ENCODE data around the gene KIAA0825. TPM values are rescaled to one million over a fixed set of nuclear protein-coding genes. Genes with fewer than 3 reads are reported as not detected.

KIAA0825 gene
- total RNA-seq, 4 donors from 2014 or later = 0.60 to 2.5 (median 1.6) TPM

- H3K9me3 ChIP-seq = peaks cover 0 to 3% (median 0%) of the 10 kb centered on the region in 3 donors
- no peaks in the 10 kb centered on the region for H3K4me1 ChIP-seq
- H3K27ac ChIP-seq = no peak overlapping the region
- H3K36me3 ChIP-seq = no peaks in the 10 kb centered on the region
- TF ChIP-seq POLR2A (IDR thresholded peaks at IDR 0.05) (no peak), CTCF (IDR thresholded peaks at IDR 0.05 in 4 of 5, conservative IDR thresholded peaks at IDR 0.05 in 1 of 5) (no peak)
- intact Hi-C loops (cut with DNase I; ENCODE audit: low total_unique reads) (no loop called here), in situ Hi-C loops (cut with MboI; ENCODE audit: low sequenced_read_pairs in 4 of 4) (no loop called here)
- DNase-seq = no peak
- no peak for ATAC-seq
- H3K27me3 ChIP-seq = no peaks in the 10 kb centered on the region
- H3K4me3 ChIP-seq = no peak overlapping the region
Observed at GRCh38 chr5:94501365-94501764, 117.0 kb downstream of the KIAA0825 start.

GRCh38 chr5:94499806-94500205 is 118.6 kb downstream of the KIAA0825 start:
- ATAC-seq = no peak
- no peak for TF ChIP-seq POLR2A (IDR thresholded peaks at IDR 0.05)
- no peak for TF ChIP-seq CTCF (IDR thresholded peaks at IDR 0.05 in 4 of 5, conservative IDR thresholded peaks at IDR 0.05 in 1 of 5)
- no peaks in the 10 kb centered on the region for H3K36me3 ChIP-seq
- H3K4me1 ChIP-seq = no peaks in the 10 kb centered on the region
- intact Hi-C loops (cut with DNase I; ENCODE audit: low total_unique reads) = no loop called here
- H3K9me3 ChIP-seq = peaks cover 0 to 3% (median 0%) of the 10 kb centered on the region in 3 donors
- no peak overlapping the region for H3K27ac ChIP-seq
- DNase-seq = no peak
- in situ Hi-C loops (cut with MboI; ENCODE audit: low sequenced_read_pairs in 4 of 4) = no loop called here
- no peak overlapping the region for H3K4me3 ChIP-seq
- no peaks in the 10 kb centered on the region for H3K27me3 ChIP-seq

- no peaks in the 10 kb centered on the region for H3K36me3 ChIP-seq
- no peak for DNase-seq
- no peaks in the 10 kb centered on the region for H3K27me3 ChIP-seq
- H3K4me1 ChIP-seq = no peaks in the 10 kb centered on the region
- no peak for ATAC-seq
- no peak overlapping the region for H3K27ac ChIP-seq
- no peak overlapping the region for H3K4me3 ChIP-seq
- no peak for TF ChIP-seq CTCF (IDR thresholded peaks at IDR 0.05 in 4 of 5, conservative IDR thresholded peaks at IDR 0.05 in 1 of 5)
- TF ChIP-seq POLR2A (IDR thresholded peaks at IDR 0.05) = no peak
- intact Hi-C loops (cut with DNase I; ENCODE audit: low total_unique reads) (no loop called here), in situ Hi-C loops (cut with MboI; ENCODE audit: low sequenced_read_pairs in 4 of 4) (no loop called here)
- H3K9me3 ChIP-seq = peaks cover 0 to 3% (median 0%) of the 10 kb centered on the region in 3 donors
Observed at GRCh38 chr5:94498199-94498598, 120.2 kb downstream of the KIAA0825 start.

- Histone ChIP-seq H3K4me1 (no peaks in the 10 kb centered on the region), H3K27ac (no peak overlapping the region), H3K36me3 (no peaks in the 10 kb centered on the region), H3K4me3 (no peak overlapping the region), H3K27me3 (no peaks in the 10 kb centered on the region), H3K9me3 (no peaks in the 10 kb centered on the region)
- in situ Hi-C loops (cut with MboI; ENCODE audit: low sequenced_read_pairs in 4 of 4) (no loop called here), intact Hi-C loops (cut with DNase I; ENCODE audit: low total_unique reads) (no loop called here)
- no peak for DNase-seq
- no peak for ATAC-seq
- no peak for TF ChIP-seq CTCF (IDR thresholded peaks at IDR 0.05 in 4 of 5, conservative IDR thresholded peaks at IDR 0.05 in 1 of 5)
- no peak for TF ChIP-seq POLR2A (IDR thresholded peaks at IDR 0.05)
Observed at GRCh38 chr5:94485067-94485466, 133.3 kb downstream of the KIAA0825 start.

- Histone ChIP-seq H3K4me3 (no peak overlapping the region), H3K36me3 (no peaks in the 10 kb centered on the region), H3K4me1 (no peaks in the 10 kb centered on the region), H3K27ac (no peak overlapping the region), H3K9me3 (no peaks in the 10 kb centered on the region), H3K27me3 (no peaks in the 10 kb centered on the region)
- DNase-seq (no peak), ATAC-seq (no peak)
- TF ChIP-seq POLR2A (IDR thresholded peaks at IDR 0.05) (no peak), CTCF (IDR thresholded peaks at IDR 0.05 in 4 of 5, conservative IDR thresholded peaks at IDR 0.05 in 1 of 5) (no peak)
- in situ Hi-C loops (cut with MboI; ENCODE audit: low sequenced_read_pairs in 4 of 4) (no loop called here), intact Hi-C loops (cut with DNase I; ENCODE audit: low total_unique reads) (no loop called here)
Observed at GRCh38 chr5:94481059-94481458, 137.3 kb downstream of the KIAA0825 start.
